ENCODE measurements around the gene RAP1GAP2. TPM values are rescaled to one million over a fixed set of nuclear protein-coding genes. Genes with fewer than 3 reads are reported as not detected.

Gene RAP1GAP2
- total and polyA plus RNA-seq, 2 of the 8 experiments (the other 6 are each of a cell fraction or from before 2014, with no cell fraction given), result 24.0 to 63.8 TPM

- TF ChIP-seq KDM1A (IDR thresholded peaks at IDR 0.05; ENCODE audit: borderline replicate concordance, low read length), result no peak
- no peak for TF ChIP-seq YY1 (IDR thresholded peaks at IDR 0.05; ENCODE audit: low read depth, low read length)
- no peak for TF ChIP-seq PHF8 (conservative IDR thresholded peaks at IDR 0.05; ENCODE audit: low read depth, low read length)
- no peak for TF ChIP-seq CHD7 (IDR thresholded peaks at IDR 0.05; ENCODE audit: insufficient replicate concordance, low read length)
- TF ChIP-seq ASH2L (IDR thresholded peaks at IDR 0.05; ENCODE audit: low read length), result no peak
These were observed 153.3 kb downstream of the RAP1GAP2 start (continued) for GRCh38 chr17:2949469-2950044.
